Stimulated activated CD4-positive, alpha-beta T cell treated with anti-CD3 and anti-CD28 coated beads, Interleukin-12 subunit alpha, Interleukin-12 subunit beta, amount 100 ng/mL, for 24 hours (primary cell): ENCODE results near the gene TTC22.

ENCODE experiments used
- DNase-seq, 2 experiments: peaks; one replicate each; pipeline ENCODE4 v3.0.0-alpha.2; 2020; ENCODE audit warnings: low read depth in 2 of 2

TTC22 gene

GRCh38 chr1:54751426-54751825 is 49.7 kb downstream of the TTC22 start:
- DNase-seq: no peak

- no peak for DNase-seq
Measured at GRCh38 chr1:54750596-54750995, 50.5 kb downstream of the TTC22 start.

DNA sequence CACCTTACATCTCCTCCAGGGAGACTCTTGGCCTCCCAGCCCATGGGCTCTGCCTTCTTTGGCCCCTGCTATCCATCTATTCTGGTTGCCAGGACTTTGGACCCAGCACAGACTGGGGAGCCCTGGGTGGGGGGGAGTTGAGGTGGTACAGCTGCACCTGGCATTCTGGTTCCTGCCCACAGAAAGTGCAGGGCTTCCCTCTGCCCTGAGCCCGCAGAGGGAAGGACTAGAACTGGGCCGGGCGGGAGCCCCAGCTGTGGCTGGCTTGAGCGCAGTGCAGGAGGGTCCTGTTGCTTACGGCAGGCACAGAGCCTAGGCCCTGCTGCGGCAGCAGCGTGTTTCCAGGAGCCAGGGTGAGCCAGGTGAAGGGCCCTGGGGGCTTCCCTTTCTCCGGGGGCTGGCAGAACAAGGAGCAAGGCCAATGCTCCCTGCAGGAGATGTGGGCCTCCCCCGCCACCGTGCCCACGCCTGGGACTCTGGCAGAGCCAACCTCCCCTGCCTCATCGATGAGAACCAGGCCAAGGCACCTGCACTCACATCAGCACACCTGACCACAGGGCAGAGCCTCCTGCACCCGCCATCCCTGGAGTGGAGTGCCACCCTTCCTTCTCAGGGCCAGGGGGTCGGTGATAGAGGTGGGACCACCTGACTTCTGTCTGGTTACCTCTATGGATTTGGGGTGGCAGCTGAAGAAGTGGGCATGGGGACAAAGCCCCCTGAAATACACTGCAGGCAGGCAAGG is 52.9 kb downstream of the TTC22 start:
- DNase-seq: no peak

DNA sequence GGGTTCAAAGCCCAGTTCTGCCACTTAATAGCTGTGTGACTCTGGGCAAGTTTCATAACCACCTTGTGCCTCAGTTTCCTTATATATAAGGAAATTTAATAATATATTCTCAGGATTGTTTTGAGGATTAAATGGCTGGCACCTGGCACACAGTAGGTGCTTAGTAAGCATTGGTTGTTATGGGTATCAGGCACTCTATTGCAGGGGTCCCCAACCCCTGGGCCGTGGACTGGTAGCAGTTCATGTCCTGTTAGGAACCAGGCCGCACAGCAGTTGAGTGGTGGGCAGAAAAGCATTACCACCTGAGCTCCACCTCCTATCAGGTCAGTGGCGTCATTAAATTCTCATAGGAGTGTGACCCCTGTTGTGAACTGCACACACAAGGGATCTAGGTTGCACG is 55.3 kb downstream of the TTC22 start:
- DNase-seq: no peak

- no peak for DNase-seq
Measured at GRCh38 chr1:54745274-54745673, 55.8 kb downstream of the TTC22 start.

GRCh38 chr1:54744696-54745095 is 56.4 kb downstream of the TTC22 start:
- DNase-seq: no peak

DNA sequence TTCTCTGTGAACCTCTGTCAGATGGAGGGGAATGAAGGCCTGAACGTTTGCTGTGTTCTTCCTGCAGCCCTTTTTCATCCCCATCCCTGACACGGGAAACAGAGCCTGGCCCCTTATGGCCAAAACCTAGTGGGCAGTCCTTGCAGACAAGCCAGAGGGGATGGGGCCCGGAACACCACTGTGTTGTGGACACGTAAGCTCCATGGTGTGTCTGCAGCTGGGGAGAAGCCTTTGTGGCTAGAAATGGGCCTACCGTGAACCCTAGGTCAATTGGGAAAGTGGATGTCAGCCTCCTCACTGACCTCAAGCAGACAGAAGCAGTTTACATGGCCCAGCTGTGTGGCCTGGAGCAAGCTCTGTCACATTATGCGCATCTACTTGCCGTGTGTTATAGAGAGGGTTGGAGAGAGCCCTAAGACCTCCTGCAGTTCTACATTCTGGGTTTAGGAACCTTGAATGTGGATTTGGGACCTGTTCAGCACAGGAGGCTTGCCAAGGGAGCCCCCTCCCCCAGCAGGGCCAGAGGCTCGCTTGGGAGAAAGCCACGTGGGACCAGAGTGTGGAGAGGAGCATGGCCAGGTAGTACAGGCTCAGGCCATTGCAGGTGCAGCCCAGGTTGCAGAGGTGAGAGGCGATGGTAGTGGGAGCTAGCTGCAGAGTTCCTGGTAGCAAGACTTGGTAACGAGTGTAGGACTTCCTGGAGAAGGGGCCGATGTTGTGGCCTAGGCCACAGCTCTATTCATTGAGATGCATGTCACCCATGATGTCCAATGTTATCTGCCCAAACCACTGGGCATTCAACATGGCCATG is 57.5 kb downstream of the TTC22 start:
- no peak for DNase-seq

GRCh38 chr1:54742282-54742681 is 58.8 kb downstream of the TTC22 start:
- no peak for DNase-seq

DNA sequence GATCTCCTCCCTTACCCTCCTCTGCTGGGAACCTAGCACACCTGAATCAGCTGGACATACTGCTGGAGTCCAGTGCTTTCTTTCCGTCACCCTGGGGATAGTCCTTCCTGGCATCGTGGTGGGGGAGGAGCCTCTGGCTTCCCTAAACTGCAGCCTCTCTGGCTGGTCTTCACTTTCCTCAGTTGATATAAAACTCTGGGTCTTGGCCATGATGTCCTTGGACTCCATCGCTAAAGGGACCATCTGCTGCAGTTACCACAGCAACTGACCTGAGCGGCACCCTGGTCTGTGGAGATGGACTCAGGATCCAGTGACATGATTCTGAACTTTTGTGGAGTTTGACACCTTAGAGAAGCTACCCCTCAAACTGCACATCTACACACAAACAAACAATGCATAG is 59.6 kb downstream of the TTC22 start:
- DNase-seq: no peak

DNA sequence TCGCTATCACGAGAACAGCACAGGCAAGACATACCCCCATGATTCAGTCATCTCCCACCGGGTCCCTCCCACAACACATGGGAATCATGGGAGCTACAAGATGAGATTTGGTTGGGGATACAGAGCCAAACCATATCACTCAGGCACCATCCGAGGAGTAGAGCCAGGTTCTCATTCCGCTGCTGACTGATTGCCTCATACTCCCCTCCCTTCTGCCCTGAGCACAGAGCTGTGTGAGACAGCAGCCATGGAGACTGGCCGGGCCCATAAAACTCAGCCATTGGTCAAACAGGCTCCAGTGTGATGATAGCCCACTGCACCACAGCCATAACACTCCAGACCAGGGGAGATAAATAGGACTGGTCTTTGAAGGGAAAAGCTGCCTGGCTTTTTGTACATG is 62.9 kb downstream of the TTC22 start:
- no peak for DNase-seq

- no peak for DNase-seq
Measured at GRCh38 chr1:54736685-54737084, 64.4 kb downstream of the TTC22 start.
